ENCODE data around the gene MON1B. TPM values are rescaled to one million over a fixed set of nuclear protein-coding genes. Genes with fewer than 3 reads are reported as not detected.

The MON1B gene
- total and polyA plus RNA-seq, 2 of the 13 experiments (the other 11 are each of a cell fraction or from before 2014, with no cell fraction given) = 13.4 to 15.6 TPM

GRCh38 chr16:77211880-77212740, 21.1 kb downstream of the MON1B start (continued):
- TF ChIP-seq GRHL1 (CRISPR knock-in tag; conservative IDR thresholded peaks at IDR 0.05) (no peak), SALL2 (CRISPR knock-in tag; IDR thresholded peaks at IDR 0.05) (0 out of 2 replicates have a peak, but pooled peaks have one; percentile 25), LCORL (IDR thresholded peaks at IDR 0.05) (no peak), LCORL (CRISPR knock-in tag; IDR thresholded peaks at IDR 0.05) (0 out of 2 replicates have a peak, but pooled peaks have one; percentile 16), ZNF678 (CRISPR knock-in tag; IDR thresholded peaks at IDR 0.05) (no peak), ZNF605 (CRISPR knock-in tag; IDR thresholded peaks at IDR 0.05) (no peak; the same call in 1 of the 2 replicates), ELF1 (CRISPR knock-in tag; IDR thresholded peaks at IDR 0.05) (no peak), TFDP1 (CRISPR knock-in tag; IDR thresholded peaks at IDR 0.05; ENCODE audit: borderline replicate concordance) (peak; percentile 83; the same call in 1 of the 2 replicates), ZSCAN30 (CRISPR knock-in tag; IDR thresholded peaks at IDR 0.05) (no peak), ZBTB42 (CRISPR knock-in tag; IDR thresholded peaks at IDR 0.05) (no peak), ZNF354B (CRISPR knock-in tag; IDR thresholded peaks at IDR 0.05) (no peak), MTA3 (CRISPR knock-in tag; IDR thresholded peaks at IDR 0.05) (no peak), KLF15 (CRISPR knock-in tag; IDR thresholded peaks at IDR 0.05; ENCODE audit: borderline replicate concordance) (no peak), ZBTB10 (CRISPR knock-in tag; IDR thresholded peaks at IDR 0.05; ENCODE audit: borderline replicate concordance) (no peak), RORA (CRISPR knock-in tag; IDR thresholded peaks at IDR 0.05) (no peak), ZNF280B (CRISPR knock-in tag; IDR thresholded peaks at IDR 0.05; ENCODE audit: borderline replicate concordance) (0 out of 2 replicates have a peak, but pooled peaks have one; percentile 18), MAZ (IDR thresholded peaks at IDR 0.05; ENCODE audit: borderline replicate concordance, low read depth, low read length) (peak; percentile 23; the same call in 1 of the 2 replicates), MAZ (CRISPR knock-in tag; IDR thresholded peaks at IDR 0.05; ENCODE audit: low read depth) (no peak), ZNF83 (CRISPR knock-in tag; IDR thresholded peaks at IDR 0.05; ENCODE audit: borderline replicate concordance) (no peak; the same call in 1 of the 2 replicates), NAIF1 (CRISPR knock-in tag; IDR thresholded peaks at IDR 0.05; ENCODE audit: borderline replicate concordance) (no peak)
